Trophoblast cell (in vitro differentiated cells and primary cell): ENCODE results near the gene CLCN4.

Experiments used
- DNase-seq, 2 donors: peaks; one replicate each; pipeline ENCODE4 v3.0.0-alpha.2; 2016
- H2AFZ ChIP-seq: 2 replicates; pipeline ENCODE4 v1.6.1; 2013; ENCODE audit warnings: low read length, moderate library complexity, mild to moderate bottlenecking; ENCODE audit not compliant: insufficient read depth, poor library complexity
- H2AK5ac ChIP-seq: 2 replicates; pipeline ENCODE4 v1.6.1; 2013; ENCODE audit warnings: mild to moderate bottlenecking, low read length
- H2BK120ac ChIP-seq: 2 replicates; pipeline ENCODE4 v1.6.1; 2013; ENCODE audit warnings: low read length, mild to moderate bottlenecking, moderate library complexity; ENCODE audit not compliant: insufficient read depth, poor library complexity
- H2BK12ac ChIP-seq: 2 replicates; pipeline ENCODE4 v1.6.1; 2013; ENCODE audit warnings: mild to moderate bottlenecking, low read length, moderate library complexity
- H2BK5ac ChIP-seq: 2 replicates; pipeline ENCODE4 v1.6.1; 2013; ENCODE audit warnings: low read length, low read depth, moderate library complexity, mild to moderate bottlenecking; ENCODE audit not compliant: poor library complexity
- H3K14ac ChIP-seq: 2 replicates; pipeline ENCODE4 v1.6.1; 2013; ENCODE audit warnings: mild to moderate bottlenecking, low read length
- H3K18ac ChIP-seq: 2 replicates; pipeline ENCODE4 v1.6.1; 2013; ENCODE audit warnings: mild to moderate bottlenecking, low read length
- H3K23ac ChIP-seq: 2 replicates; pipeline ENCODE4 v1.6.1; 2013; ENCODE audit warnings: low read length
- H3K27ac ChIP-seq: 2 replicates; pipeline ENCODE4 v1.5.1; 2013; ENCODE audit warnings: low read depth, mild to moderate bottlenecking, inconsistent platforms, low read length, moderate library complexity
- H3K27me3 ChIP-seq: 2 replicates; pipeline ENCODE4 v1.6.1; 2013; ENCODE audit warnings: inconsistent platforms, mild to moderate bottlenecking, low read length, moderate library complexity; ENCODE audit not compliant: insufficient read depth
- H3K36me3 ChIP-seq, 2 experiments: 1 replicate in 1 of 2; 2 replicates in 1 of 2; pipeline ENCODE4 v1.6.1; 2013; ENCODE audit warnings: low read length in 2 of 2, mild to moderate bottlenecking in 2 of 2, moderate library complexity in 1 of 2; ENCODE audit not compliant: insufficient read depth in 2 of 2, control insufficient read depth in 1 of 2
- H3K4ac ChIP-seq: 2 replicates; pipeline ENCODE4 v1.6.1; 2013; ENCODE audit warnings: low read depth, mild to moderate bottlenecking, low read length, moderate library complexity
- H3K4me1 ChIP-seq, 2 experiments: 1 replicate in 1 of 2; 2 replicates in 1 of 2; pipeline ENCODE4 v1.6.1; 2013; ENCODE audit warnings: low read length in 2 of 2, mild to moderate bottlenecking in 2 of 2, moderate library complexity in 1 of 2; ENCODE audit not compliant: insufficient read depth in 2 of 2, control insufficient read depth in 1 of 2
- H3K4me2 ChIP-seq: 2 replicates; pipeline ENCODE4 v1.6.1; 2013; ENCODE audit warnings: inconsistent platforms, mild to moderate bottlenecking, low read length, moderate library complexity
- H3K4me3 ChIP-seq: 2 replicates; pipeline ENCODE4 v1.5.1; 2013; ENCODE audit warnings: mild to moderate bottlenecking, low read depth, low read length, inconsistent platforms
- H3K79me1 ChIP-seq: one replicate; pipeline ENCODE4 v1.6.1; 2013; ENCODE audit warnings: low read length
- H3K79me2 ChIP-seq: 2 replicates; pipeline ENCODE4 v1.6.1; 2013; ENCODE audit warnings: low read length, mild to moderate bottlenecking; ENCODE audit not compliant: control insufficient read depth, insufficient read depth, poor library complexity
- H3K9ac ChIP-seq: 2 replicates; pipeline ENCODE4 v1.6.1; 2013; ENCODE audit warnings: mild to moderate bottlenecking, low read length
- H3K9me3 ChIP-seq: 2 replicates; pipeline ENCODE4 v1.6.1; 2013; ENCODE audit warnings: low read depth, mild to moderate bottlenecking, control low read depth, inconsistent platforms, low read length; ENCODE audit not compliant: insufficient read depth
- H4K12ac ChIP-seq: 2 replicates; pipeline ENCODE4 v1.6.1; 2013; ENCODE audit warnings: low read depth, mild to moderate bottlenecking, low read length, moderate library complexity
- H4K8ac ChIP-seq: 2 replicates; pipeline ENCODE4 v1.6.1; 2013; ENCODE audit warnings: low read depth, mild to moderate bottlenecking, low read length, moderate library complexity
- H4K91ac ChIP-seq: one replicate; pipeline ENCODE4 v1.6.1; 2013; ENCODE audit warnings: low read depth, mild to moderate bottlenecking, low read length, moderate library complexity
- WGBS: extraction: QIAGEN DNeasy Blood & Tissue Kit; methylation state at CpG from one replicate; pipeline ENCODE4 v1.1.7; 2013; ENCODE audit warnings: missing lambda C conversion rate; ENCODE audit not compliant: insufficient read length, insufficient coverage; ENCODE audit errors: extremely low coverage; 5-methylcytosine and 5-hydroxymethylcytosine counted together

CLCN4 gene

DNA sequence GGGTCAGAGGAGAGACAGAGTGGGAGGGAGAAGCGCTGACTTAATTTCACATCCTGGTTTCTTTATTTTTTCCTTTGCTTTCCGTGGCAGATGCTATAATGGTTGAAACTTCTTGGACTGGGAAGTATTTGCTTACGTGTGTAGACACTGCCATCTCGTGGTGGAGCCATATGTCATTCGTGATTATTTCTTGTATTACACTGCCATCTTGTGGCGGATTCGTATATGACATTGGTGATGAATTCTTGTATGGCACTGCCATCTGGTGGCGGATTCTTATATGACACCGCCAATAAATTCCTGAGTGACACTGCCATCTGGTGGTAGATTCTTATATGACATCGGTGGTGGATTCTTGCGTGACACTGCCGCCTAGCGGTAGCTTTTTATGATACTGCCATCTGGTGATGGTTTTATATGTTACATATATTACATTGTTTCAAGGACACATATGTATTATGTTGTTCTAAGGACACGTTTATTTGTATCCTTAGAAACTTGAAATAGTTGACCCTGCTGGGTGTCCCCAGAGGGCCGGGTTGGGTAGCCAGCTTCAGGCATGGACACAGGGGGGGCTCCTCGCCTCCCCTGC, 37.3 kb upstream of the CLCN4 start:
- no CpG with 5 or more reads among the region's 16 CpGs for WGBS
- no peaks in the 10 kb centered on the region for H3K4me1 ChIP-seq

GRCh38 chrX:10120331-10120730, 36.4 kb upstream of the CLCN4 start:
- Histone ChIP-seq H2BK120ac (no peak overlapping the region), H3K9me3 (peaks cover 6% of the 10 kb centered on the region), H3K4ac (no peak overlapping the region), H2BK12ac (no peak overlapping the region), H3K27me3 (no peaks in the 10 kb centered on the region), H3K23ac (no peak overlapping the region), H4K8ac (no peak overlapping the region), H3K4me1 (no peaks in the 10 kb centered on the region), H2AK5ac (no peak overlapping the region), H3K79me2 (no peaks in the 10 kb centered on the region), H3K4me3 (no peak overlapping the region), H4K12ac (no peak overlapping the region), H3K18ac (no peak overlapping the region), H3K9ac (no peak overlapping the region), H2BK5ac (no peak overlapping the region), H2AFZ (no peak overlapping the region), H3K27ac (no peak overlapping the region), H3K36me3 (peaks cover 44 to 47% of the 10 kb centered on the region in 2 experiments), H4K91ac (no peak overlapping the region), H3K79me1 (no peaks in the 10 kb centered on the region), H3K4me2 (no peak overlapping the region), H3K14ac (no peak overlapping the region)
- DNase-seq, result no peak
- no CpG with 5 or more reads among the region's 8 CpGs for WGBS

More for the DNA sequence above, 37.3 kb upstream of the CLCN4 start:
- DNase-seq, result peak; percentile 51 to 92
- no peak overlapping the region for H2BK12ac ChIP-seq
- peaks cover 6% of the 10 kb centered on the region for H3K9me3 ChIP-seq
- H4K8ac ChIP-seq, result no peak overlapping the region
- H3K18ac ChIP-seq, result no peak overlapping the region
- H3K4me2 ChIP-seq, result no peak overlapping the region
- no peak overlapping the region for H2AK5ac ChIP-seq
- H2BK5ac ChIP-seq, result no peak overlapping the region
- no peaks in the 10 kb centered on the region for H3K79me1 ChIP-seq
- peaks cover 36 to 39% of the 10 kb centered on the region in 2 experiments for H3K36me3 ChIP-seq
- no peak overlapping the region for H3K4me3 ChIP-seq
- H3K9ac ChIP-seq, result no peak overlapping the region
- no peak overlapping the region for H4K12ac ChIP-seq
- H3K27ac ChIP-seq, result no peak overlapping the region
- H3K79me2 ChIP-seq, result no peaks in the 10 kb centered on the region
- H3K4ac ChIP-seq, result no peak overlapping the region
- H2AFZ ChIP-seq, result no peak overlapping the region
- no peak overlapping the region for H2BK120ac ChIP-seq
- H3K27me3 ChIP-seq, result no peaks in the 10 kb centered on the region
- H3K23ac ChIP-seq, result no peak overlapping the region
- no peak overlapping the region for H3K14ac ChIP-seq
- H4K91ac ChIP-seq, result no peak overlapping the region

- no peak overlapping the region for H2AK5ac ChIP-seq
- no CpG with 5 or more reads among the region's 7 CpGs for WGBS
- H2BK5ac ChIP-seq, result no peak overlapping the region
- no peak overlapping the region for H3K4ac ChIP-seq
- no peaks in the 10 kb centered on the region for H3K4me1 ChIP-seq
- H3K79me2 ChIP-seq, result no peaks in the 10 kb centered on the region
- no peak overlapping the region for H3K4me2 ChIP-seq
- no peak overlapping the region for H4K91ac ChIP-seq
- H3K14ac ChIP-seq, result no peak overlapping the region
- no peak overlapping the region for H4K8ac ChIP-seq
- H3K36me3 ChIP-seq, result peaks cover 49 to 52% of the 10 kb centered on the region in 2 experiments
- no peaks in the 10 kb centered on the region for H3K79me1 ChIP-seq
- H2BK120ac ChIP-seq, result no peak overlapping the region
- no peak overlapping the region for H2BK12ac ChIP-seq
- H3K4me3 ChIP-seq, result no peak overlapping the region
- peak in 1 of 2 donors; percentile 34 for DNase-seq
- no peak overlapping the region for H3K23ac ChIP-seq
- no peaks in the 10 kb centered on the region for H3K27me3 ChIP-seq
- peak overlapping the region; percentile 47 for H3K18ac ChIP-seq
- no peak overlapping the region for H2AFZ ChIP-seq
- H4K12ac ChIP-seq, result no peak overlapping the region
- no peak overlapping the region for H3K9ac ChIP-seq
- no peak overlapping the region for H3K27ac ChIP-seq
- H3K9me3 ChIP-seq, result peaks cover 6% of the 10 kb centered on the region
Measured at GRCh38 chrX:10120828-10121227, 35.9 kb upstream of the CLCN4 start.

GRCh38 chrX:10121787-10122186, 35.0 kb upstream of the CLCN4 start:
- peaks cover 55 to 56% of the 10 kb centered on the region in 2 experiments for H3K36me3 ChIP-seq
- H3K79me1 ChIP-seq, result no peaks in the 10 kb centered on the region
- no peak overlapping the region for H4K91ac ChIP-seq
- H3K23ac ChIP-seq, result no peak overlapping the region
- no peak overlapping the region for H3K27ac ChIP-seq
- H4K8ac ChIP-seq, result no peak overlapping the region
- H3K4me1 ChIP-seq, result no peaks in the 10 kb centered on the region
- no peak overlapping the region for H3K4me3 ChIP-seq
- H3K18ac ChIP-seq, result no peak overlapping the region
- no peak overlapping the region for H2AK5ac ChIP-seq
- no peak overlapping the region for H2BK120ac ChIP-seq
- H3K9ac ChIP-seq, result no peak overlapping the region
- peak in 1 of 2 donors; percentile 46 for DNase-seq
- no peaks in the 10 kb centered on the region for H3K79me2 ChIP-seq
- H2AFZ ChIP-seq, result no peak overlapping the region
- no peak overlapping the region for H2BK12ac ChIP-seq
- WGBS, result no CpG with 5 or more reads among the region's 9 CpGs
- no peak overlapping the region for H3K14ac ChIP-seq
- H3K27me3 ChIP-seq, result no peaks in the 10 kb centered on the region
- no peak overlapping the region for H2BK5ac ChIP-seq
- H3K4ac ChIP-seq, result peak overlapping the region; percentile 71
- H3K9me3 ChIP-seq, result peaks cover 6% of the 10 kb centered on the region
- H4K12ac ChIP-seq, result no peak overlapping the region
- H3K4me2 ChIP-seq, result no peak overlapping the region
